NCI-H460 (cell line): Measurements from ENCODE around the gene ACTN4. TPM values are rescaled to one million over a fixed set of nuclear protein-coding genes. Genes with fewer than 3 reads are reported as not detected.
A peak's percentile ranks its signal among the peaks of the same experiment; 100 is the strongest.
"Not testable (repeated sequence)": the region's sequence is repeated elsewhere in the genome, so short reads cannot be mapped to it uniquely, and the experiment has no call there.

Experiments
- DNase-seq: peaks from one replicate; pipeline ENCODE4 v3.0.0-alpha.2; 2016; ENCODE audit warnings: low read depth; ENCODE audit errors: extremely low read depth
- polyA plus RNA-seq: library from polyadenylated mRNA; depleted of rRNA; stranded (reverse); fragments of >200 nt; gene quantifications from 2 replicates; pipeline ENCODE4 v1.2.3, GENCODE V29; 2014; cell fraction: nucleus; rRNA removed
- total RNA-seq: library from RNA; depleted of rRNA; stranded (reverse); fragments of >200 nt; shearing (Covaris generic); gene quantifications from 2 replicates; pipeline ENCODE4 v1.2.3, GENCODE V29; 2014; rRNA removed

The ACTN4 gene
- total RNA-seq = 145 and 155 TPM in 2 replicates
- 515 and 673 TPM in 2 replicates for polyA plus RNA-seq

DNA sequence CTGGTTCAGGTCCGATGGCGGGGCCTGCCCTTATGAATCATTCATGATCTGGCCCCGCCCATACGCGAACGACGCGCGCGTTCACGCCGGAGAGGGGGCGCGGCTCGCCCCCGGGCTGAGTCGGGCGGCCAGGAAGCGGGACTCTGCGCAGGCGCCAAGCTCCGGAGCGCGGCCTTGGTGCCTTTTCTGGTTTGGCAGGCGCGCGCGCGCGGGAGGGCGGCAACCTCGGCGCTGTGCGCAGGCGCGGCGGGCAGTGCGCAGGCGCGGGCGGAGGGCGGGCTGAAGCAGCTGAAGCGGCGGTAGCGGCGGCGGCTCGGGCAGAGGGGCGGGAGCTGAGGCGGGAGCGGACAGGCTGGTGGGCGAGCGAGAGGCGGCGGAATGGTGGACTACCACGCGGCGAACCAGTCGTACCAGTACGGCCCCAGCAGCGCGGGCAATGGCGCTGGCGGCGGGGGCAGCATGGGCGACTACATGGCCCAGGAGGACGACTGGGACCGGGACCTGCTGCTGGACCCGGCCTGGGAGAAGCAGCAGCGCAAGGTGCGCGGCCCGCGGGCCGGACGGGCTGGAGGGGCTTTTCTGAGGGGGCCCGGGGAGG lies at the start of gene ACTN4:
Gene ACTN4 (plus strand): TSS at position 282 of the 598 bp plus-strand sequence. CDS start 97 bp downstream, at position 379.
- DNase-seq = peak; percentile 91

DNA sequence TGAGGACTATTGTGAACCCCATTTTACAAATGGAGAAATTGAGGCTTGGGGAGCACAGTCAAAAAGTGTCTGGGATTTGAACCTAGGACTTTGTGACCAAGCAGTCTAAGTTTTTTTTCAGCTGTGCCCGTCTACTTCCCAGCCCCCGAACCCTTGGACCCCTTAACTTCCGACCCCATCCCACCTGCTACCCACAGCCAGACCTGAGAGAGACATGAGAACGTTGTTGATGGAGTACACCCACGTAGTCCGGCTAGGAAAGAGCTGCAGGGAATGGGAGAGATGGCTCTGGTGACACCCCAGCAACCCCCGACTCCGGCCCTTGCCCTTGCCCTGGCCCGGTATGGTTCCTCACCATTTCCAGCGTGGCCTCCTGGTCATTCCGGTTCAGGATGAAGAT lies 47.7 kb upstream of the ACTN4 start:
- DNase-seq = no peak

- not testable (repeated sequence) for DNase-seq
Observed at GRCh38 chr19:38602856-38603255, 44.6 kb upstream of the ACTN4 start.

DNA sequence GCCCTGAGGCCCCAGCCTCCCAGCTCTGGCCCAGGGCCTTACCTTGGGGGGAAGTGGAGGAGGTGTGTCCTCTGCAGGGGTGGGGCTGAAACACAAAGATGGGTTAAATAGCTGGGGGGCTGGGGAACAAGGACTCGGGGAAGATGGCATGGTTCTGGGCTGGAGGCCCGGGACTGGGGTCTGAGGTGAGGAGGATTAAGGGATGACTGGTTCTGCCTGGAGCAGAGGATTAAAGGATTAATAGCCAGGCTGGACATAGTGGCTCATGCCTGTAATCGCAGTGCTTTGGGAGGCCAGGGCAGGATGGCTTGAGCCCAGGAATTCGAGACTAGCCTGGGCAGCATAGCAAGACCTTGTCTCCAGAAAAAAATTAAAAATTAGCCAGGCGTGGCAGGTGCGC lies 41.3 kb upstream of the ACTN4 start:
- no peak for DNase-seq

DNA sequence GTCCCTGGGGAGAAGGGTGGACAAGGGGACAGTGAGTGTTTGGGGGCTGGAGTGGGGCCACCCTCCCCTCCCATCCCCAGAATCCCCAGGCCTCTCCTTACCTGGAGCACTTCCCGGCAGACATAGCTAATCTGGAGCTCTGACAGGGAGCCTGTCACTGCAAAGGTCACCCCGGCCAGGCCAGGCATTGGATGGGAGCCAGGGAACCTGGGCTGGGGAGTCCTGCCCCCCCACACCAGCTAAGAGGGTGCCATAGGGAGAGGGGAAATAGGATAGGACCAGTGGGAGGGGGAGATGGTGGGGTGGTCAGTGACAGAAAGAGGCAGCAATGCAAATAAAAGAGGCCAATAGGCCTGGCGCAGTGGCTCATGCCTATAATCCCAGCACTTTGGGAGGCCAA lies 33.2 kb upstream of the ACTN4 start:
- no peak for DNase-seq

DNA sequence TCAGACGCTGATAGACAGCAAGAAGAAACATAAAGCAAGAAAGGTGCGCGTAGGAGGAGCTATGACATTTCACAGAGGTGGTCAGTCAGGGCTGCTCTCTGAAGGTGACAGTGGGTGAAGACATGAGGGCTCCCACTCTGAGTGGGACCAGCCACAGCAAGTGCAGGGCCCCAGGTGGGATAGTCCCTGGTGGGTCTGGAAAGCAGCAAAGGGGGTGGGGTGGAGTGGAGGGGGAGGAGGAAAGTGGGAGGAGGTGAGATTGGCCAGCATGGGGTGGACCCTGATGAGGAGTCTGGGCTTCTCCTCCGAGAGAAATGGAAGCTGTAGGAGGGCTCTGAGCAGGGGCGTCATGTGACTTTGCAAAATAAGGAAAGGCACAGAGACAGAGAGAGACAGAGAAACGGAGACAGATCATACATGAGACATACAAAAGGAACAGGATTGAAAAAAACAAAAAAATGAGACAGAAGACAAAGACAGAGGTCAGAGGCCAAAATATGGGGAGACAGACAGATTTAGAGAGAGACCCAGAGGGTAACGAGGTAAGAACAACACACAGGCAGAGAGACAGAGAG lies 32.4 kb upstream of the ACTN4 start:
- DNase-seq = no peak

- no peak for DNase-seq
Observed at GRCh38 chr19:38616265-38616664, 31.2 kb upstream of the ACTN4 start.

GRCh38 chr19:38617283-38617763 lies 30.1 kb upstream of the ACTN4 start:
- no peak for DNase-seq

DNA sequence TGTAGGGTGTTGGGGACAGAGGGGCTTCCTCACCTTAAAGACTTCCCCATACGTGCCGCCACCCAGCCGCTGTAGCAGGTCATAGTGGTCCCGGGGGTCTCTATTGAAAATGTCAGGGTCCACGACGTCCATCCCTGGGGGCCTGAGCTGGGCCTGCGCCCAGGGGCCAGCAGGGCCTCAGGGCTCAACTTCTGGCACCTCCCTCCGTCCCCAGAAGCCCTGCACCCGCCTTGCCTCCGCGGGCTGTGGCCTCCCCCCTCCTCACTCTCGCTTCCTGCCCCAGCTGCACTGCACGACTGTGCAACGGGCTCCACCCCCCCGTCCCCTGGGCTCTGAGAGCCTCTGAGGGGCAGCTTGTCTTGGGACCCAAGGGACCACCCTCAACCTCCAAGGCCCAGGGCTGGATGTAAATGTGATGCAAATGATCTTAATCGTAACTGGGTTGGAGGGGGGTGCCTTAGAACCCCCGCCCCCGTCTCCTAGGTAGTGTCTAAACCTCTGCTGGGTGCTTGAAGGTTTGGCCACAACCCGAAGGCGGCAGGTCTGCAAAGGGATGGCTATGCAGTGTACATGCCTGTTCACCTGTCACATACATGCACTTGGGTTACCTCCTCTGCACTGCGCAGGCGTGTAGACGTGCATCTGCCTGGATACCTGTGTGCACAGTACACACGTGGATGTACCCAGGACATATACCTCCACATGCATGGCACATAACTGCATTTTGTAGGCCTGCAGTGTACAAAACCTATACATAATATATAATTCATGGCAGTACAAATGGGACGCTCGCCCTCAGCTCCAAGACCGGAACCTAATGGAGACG lies 29.5 kb upstream of the ACTN4 start, which contains the start of gene MAP4K1:
Gene MAP4K1 (minus strand): TSS at position 190 of the 826 bp plus-strand sequence. CDS start 58 bp downstream, at position 132.
- no peak for DNase-seq

- peak; percentile 96 for DNase-seq
Observed at GRCh38 chr19:38618590-38619360, 28.7 kb upstream of the ACTN4 start, which contains the start of gene EIF3K. Gene EIF3K (plus strand): TSS chr19:38619188. CDS start chr19:38619269, 81 bp downstream.

- DNase-seq = no peak
Observed at GRCh38 chr19:38619361-38620174, 27.9 kb upstream of the ACTN4 start.

DNA sequence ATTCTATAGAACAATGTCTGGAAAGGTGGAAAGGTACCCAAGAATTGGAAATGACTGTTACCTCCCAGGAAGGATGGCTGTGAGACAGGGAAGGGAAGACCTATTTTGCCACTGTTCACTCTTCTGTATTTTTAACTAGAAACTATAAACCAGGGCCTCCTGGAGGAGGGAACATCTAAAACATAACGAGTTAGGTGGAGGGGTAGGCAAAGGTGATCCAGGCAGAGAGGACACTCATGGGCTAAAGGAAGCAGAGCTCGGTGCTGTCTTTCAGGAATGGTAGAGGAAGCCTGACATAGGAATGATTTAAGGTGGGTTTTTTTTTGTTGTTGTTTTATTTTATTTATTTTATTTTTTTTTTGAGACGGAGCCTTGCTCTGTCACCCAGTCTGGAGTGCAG lies 22.6 kb upstream of the ACTN4 start:
- DNase-seq = no peak

DNA sequence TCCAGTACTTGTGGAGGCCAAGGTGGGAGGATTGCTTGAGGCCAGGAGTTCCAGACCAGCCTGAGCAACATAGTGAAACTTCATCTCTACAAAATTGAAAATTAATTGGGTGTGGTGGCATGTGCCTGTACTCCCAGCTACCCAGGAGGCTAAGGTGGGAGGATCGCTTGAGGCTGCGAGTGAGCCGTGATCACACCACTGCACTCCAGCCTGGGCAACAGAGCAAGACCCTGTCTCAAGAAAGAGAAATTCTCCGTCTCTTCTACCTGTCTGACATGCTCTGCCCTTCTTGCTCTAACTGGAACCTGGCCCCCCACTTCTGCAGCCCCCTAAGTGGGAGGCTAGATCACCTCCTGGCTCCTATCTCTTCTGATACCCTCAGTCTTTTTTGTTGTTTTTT lies 21.0 kb upstream of the ACTN4 start:
- DNase-seq = no peak

GRCh38 chr19:38629568-38629967 lies 17.9 kb upstream of the ACTN4 start:
- DNase-seq = no peak

DNA sequence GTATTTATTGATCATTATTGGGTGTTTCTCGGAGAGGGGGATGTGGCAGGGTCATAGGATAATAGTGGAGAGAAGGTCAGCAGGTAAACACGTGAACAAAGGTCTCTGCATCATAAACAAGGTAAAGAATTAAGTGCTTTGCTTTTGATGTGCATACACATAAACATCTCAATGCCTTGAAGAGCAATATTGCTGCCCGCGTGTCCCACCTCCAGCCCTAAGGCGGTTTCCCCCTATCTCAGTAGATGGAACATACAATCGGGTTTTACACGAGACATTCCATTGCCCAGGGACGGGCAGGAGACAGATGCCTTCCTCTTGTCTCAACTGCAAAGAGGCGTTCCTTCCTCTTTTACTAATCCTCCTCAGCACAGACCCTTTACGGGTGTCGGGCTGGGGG lies 16.1 kb upstream of the ACTN4 start:
- DNase-seq = not testable (repeated sequence)

DNA sequence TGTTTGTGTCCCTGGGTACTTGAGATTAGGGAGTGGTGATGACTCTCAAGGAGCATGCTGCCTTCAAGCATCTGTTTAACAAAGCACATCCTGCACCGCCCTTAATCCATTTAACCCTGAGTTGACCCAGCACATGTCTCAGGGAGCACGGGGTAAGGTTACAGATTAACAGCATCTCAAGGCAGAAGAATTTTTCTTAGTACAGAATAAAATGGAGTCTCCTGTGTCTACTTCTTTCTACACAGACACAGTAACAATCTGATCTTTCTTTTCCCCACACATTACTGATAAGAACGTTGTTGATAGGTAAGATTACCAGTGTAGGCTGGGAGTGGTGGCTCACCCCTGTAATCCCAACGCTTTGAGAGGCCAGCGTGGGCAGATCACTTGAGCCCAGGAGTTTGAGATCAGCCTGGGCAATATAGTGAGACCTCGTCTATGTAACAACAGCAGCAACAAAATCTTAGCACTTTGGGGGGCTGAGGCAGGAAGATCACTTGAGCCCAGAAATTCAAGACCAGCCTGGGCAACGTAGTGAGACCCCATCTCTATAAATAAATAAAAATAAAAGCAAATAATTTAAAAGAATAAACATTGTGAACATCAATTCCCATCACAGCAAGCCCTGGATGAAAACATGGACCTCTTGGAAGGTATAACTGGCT lies 15.5 kb upstream of the ACTN4 start:
- DNase-seq = not testable (repeated sequence)

DNA sequence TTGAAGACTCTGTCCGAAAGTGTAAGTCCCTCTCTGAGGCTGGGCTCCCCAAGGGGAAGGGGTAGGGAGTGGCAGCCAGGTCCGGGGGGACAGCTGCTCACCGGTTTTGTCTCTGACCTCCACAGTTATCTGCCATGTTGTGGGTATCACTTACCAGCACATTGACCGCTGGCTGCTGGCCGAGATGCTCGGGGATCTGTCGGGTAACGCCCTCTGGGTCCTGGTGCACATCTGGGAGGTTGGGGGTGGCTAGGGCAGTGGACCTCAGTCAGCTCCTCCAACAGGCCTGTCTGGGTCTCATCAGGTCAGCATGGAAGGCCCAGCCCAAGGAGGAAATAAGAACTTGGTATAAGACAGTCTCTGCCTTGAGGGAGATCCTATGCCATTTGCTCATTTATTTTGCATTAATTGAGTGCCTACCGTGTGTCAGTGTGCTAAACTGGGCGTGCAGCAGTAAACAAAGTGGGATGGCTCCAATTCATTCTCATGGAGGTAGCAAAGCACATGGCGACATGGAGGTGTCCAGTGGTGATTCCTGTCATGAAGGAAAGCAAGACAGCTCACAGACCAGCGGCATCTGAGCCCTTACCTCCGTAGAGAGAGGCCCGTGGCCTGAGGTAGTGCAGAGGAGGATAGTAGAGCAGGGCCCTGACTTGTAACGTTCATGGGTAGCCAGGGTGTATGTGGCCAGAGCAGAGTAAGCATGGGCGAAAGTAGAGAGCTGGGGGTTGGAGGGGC lies 14.8 kb upstream of the ACTN4 start:
- no peak for DNase-seq

- peak; percentile 50 for DNase-seq
Observed at GRCh38 chr19:38634757-38635482, 12.5 kb upstream of the ACTN4 start.
